GM18505 (cell line): ENCODE results near the gene SCN1B.
"Not testable (repeated sequence)": the region's sequence is repeated elsewhere in the genome, so short reads cannot be mapped to it uniquely, and the experiment has no call there.

Experiments used
- ATAC-seq: cut with Tn5 transposase; IDR thresholded peaks from one replicate; pipeline ENCODE4 v1.9.1; 2021; ENCODE audit not compliant: unreplicated experiment
- POLR2A ChIP-seq: IDR thresholded peaks from 4 replicates; pipeline ENCODE4 v1.6.1; 2011; ENCODE audit warnings: borderline replicate concordance; ENCODE audit not compliant: insufficient read depth, insufficient read length; ENCODE audit errors: extremely low read depth

Gene SCN1B

DNA sequence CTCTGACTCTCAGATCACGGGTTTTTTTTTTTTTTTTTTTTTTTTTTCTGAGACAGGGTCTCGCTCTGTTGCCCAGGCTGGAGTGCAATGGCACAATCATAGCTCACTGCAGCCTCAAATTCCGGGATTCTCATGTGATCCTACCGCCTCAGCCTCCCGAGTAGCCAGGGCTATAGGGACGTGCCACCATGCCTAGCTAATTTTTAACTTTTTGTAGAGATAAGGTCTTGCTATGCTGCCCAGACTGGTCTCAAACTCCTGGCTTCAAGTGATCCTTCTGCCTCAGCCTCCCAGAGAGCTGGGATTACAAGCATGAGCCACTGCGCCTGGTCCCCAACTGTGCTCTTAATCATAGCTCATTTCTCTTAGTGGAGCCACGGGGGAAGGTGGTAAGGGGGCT, 34.7 kb upstream of the SCN1B start:
- no peak for ATAC-seq

GRCh38 chr19:34997071-34997617, 33.1 kb upstream of the SCN1B start:
- no peak for TF ChIP-seq POLR2A
- ATAC-seq: no peak

More for the DNA sequence above, 34.7 kb upstream of the SCN1B start:
- no peak for TF ChIP-seq POLR2A

GRCh38 chr19:34998224-34998623, 32.0 kb upstream of the SCN1B start:
- not testable (repeated sequence) for ATAC-seq

- TF ChIP-seq POLR2A: no peak
- ATAC-seq: no peak
Measured at GRCh38 chr19:34998777-34999497, 31.3 kb upstream of the SCN1B start.

DNA sequence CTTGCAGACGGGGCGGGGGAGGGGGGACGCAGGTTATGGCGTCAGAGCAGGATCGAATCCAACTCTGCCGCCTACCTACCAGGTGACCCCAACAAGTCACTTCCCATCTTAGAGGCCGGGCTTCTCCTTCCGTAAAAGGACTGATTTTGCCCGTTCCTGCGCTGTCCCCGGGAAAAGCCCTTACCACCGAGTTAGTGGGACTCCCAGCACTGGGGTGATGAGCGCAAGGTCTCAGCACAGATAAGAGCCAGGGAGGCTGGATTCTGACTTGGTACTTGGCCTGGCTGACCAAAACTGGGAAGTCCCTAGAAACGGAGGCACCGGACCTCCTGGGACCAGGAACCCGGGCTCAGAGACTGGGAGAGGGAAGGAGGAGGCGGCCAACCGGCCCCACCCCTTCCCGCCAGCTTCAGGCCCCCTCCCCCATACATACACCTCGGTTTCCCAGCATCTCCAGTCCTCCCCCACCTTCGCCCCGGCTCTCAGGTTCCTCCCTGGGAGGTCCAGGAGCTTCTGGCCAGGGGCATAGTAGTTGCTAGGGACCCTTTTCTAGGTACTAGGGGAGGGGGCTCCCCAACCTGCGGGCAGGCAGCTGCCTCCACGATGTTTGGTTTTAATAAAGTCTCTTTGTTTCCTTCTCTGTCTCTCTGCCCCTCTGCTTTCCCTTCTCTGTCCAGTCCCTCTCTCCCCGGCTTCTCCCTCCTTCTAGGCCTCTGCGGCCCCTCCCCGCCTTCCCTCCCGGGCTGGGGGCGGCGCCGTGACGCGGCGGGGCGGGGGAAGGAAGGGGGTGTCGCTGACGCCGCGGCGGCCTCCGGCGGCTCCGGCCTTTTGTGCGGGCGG, 30.6 kb upstream of the SCN1B start, which contains the start of gene GRAMD1A:
Gene GRAMD1A (plus strand): TSS at position 826 of the 840 bp plus-strand sequence. CDS start 156 bp downstream, outside the sequence.
- TF ChIP-seq POLR2A: peak; percentile 78
- peak; percentile 35 for ATAC-seq

DNA sequence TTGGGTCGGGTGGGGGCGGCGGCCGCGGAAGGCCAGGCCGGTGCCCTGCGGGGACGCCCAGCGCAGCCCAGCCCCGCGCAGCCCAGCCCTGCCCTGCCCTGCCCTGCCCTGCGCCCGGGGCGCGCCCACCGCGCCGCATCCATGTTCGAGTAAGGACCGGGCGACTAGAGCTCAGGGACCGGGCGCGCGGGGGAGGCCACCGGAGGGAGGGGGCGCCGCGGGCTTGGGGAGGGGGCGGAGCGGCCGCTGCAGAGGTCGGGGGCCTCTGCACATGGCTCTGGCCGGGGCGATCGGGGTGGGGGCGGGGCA, 30.0 kb upstream of the SCN1B start:
- no peak for ATAC-seq
- no peak for TF ChIP-seq POLR2A

GRCh38 chr19:35000647-35001501, 29.4 kb upstream of the SCN1B start:
- TF ChIP-seq POLR2A: peak; percentile 50
- peak; percentile 31 for ATAC-seq

DNA sequence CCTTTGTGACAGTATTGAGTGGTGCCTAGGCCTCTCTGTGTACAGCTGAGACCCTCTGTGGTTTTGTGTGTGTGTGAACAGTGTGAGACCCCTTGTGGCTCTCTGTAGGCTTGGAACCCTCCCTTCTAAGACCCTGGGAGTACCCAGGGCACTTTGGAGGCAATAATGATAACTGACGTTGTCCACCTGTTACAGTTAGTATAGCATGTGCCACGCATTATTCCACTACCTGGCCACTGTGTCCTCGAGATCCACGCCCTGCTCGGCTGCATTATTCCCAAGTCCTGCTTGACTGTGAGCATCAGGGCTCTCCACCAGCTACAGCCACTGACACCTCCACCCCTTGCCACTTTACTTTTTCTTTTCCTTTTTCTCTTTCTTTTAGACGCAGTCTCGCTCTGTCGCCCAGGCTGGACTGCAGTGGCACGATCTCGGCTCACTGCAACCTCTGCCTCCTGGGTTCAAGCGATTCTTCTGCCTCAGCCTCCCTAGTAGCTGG, 28.2 kb upstream of the SCN1B start:
- TF ChIP-seq POLR2A: no peak
- no peak for ATAC-seq

DNA sequence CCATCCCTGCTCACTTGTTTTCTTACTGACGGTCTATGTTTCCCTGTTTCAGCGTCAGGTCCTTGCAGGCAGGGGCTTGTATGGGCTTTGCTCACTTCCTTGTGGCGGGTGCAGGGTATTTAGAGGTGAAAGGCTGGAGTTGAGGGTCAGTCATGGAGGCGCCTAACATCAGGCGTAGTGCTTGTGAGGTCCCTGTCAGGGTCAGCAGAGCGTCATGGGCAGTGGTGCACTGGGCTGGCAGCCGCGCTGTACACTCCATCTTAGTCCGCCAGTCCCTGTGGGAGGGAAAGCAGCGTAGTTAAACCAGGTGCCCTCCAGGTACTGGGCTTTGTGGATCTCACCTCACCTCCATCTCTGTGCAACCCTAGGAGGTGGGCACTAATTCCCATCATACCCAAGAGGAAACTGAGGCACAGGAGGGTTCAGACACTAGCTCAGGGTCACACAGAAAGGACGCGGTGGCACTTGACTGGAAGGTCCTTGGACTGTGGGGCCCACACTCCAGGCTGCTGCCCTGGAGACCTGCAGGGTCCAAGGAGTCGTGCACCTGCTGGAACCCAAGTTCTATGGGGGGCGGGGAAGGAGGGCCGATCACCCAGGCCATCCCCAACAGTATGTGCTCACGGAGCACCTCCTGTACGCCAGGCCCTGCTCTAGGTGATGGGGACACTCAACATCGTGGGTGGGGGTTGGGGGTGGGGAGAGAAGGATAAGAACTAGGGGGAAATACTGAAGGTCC, 25.6 kb upstream of the SCN1B start:
- no peak for ATAC-seq
- no peak for TF ChIP-seq POLR2A

- TF ChIP-seq POLR2A: no peak
- no peak for ATAC-seq
Measured at GRCh38 chr19:35005256-35005977, 24.9 kb upstream of the SCN1B start.

DNA sequence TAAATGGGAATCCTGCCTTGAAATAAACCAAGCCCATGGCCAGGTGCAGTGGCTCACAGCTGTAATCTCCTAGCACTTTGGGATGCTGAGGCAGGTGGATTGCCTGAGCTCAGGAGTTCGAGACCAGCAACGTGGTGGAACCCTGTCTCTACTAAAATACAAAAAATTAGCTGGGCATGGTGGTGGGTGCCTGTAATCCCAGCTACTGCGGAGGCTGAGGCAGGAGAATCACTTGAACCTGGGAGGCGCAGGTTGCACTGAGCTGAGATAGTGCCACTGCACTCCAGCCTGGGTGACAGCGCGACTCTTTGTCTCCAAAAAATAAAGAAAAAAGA, 24.3 kb upstream of the SCN1B start:
- not testable (repeated sequence) for ATAC-seq
